Measurements from ENCODE around the gene NUMBL.
"Not testable (repeated sequence)": the region's sequence is repeated elsewhere in the genome, so short reads cannot be mapped to it uniquely, and the experiment has no call there.

NUMBL gene

GRCh38 chr19:40632311-40633036 lies 58.0 kb downstream of the NUMBL start:
- no peak for DNase-seq

GRCh38 chr19:40630571-40631160 lies 59.8 kb downstream of the NUMBL start:
- no peak for DNase-seq

- DNase-seq: no peak
These were observed 61.1 kb downstream of the NUMBL start for GRCh38 chr19:40629346-40629745.

GRCh38 chr19:40627486-40628279 lies 62.8 kb downstream of the NUMBL start:
- no peak for DNase-seq

GRCh38 chr19:40626918-40627317 lies 63.5 kb downstream of the NUMBL start:
- DNase-seq: no peak

GRCh38 chr19:40625406-40626120 lies 64.9 kb downstream of the NUMBL start:
- DNase-seq: no peak

GRCh38 chr19:40624369-40625153 lies 65.9 kb downstream of the NUMBL start:
- not testable (repeated sequence) for DNase-seq

- DNase-seq: peak in 1 of 51 donors; percentile 30
These were observed 66.8 kb downstream of the NUMBL start for GRCh38 chr19:40623403-40624251.

GRCh38 chr19:40622773-40623075 lies 67.7 kb downstream of the NUMBL start:
- no peak for DNase-seq

GRCh38 chr19:40621966-40622772 lies 68.3 kb downstream of the NUMBL start:
- no peak for DNase-seq

GRCh38 chr19:40621283-40621682 lies 69.2 kb downstream of the NUMBL start:
- DNase-seq: no peak

- no peak for DNase-seq
These were observed 70.3 kb downstream of the NUMBL start for GRCh38 chr19:40620161-40620485.

- DNase-seq: no peak
These were observed 70.9 kb downstream of the NUMBL start for GRCh38 chr19:40619333-40620160.

- no peak for DNase-seq
These were observed 72.5 kb downstream of the NUMBL start for GRCh38 chr19:40617961-40618360.

- DNase-seq: no peak
These were observed 73.5 kb downstream of the NUMBL start for GRCh38 chr19:40616941-40617340.

GRCh38 chr19:40616178-40616577 lies 74.3 kb downstream of the NUMBL start:
- DNase-seq: no peak
